Dedifferentiated amniotic fluid mesenchymal stem cell (primary cell): ENCODE data around the gene TMEM18.

ENCODE experiments used
- DNase-seq: peaks from one replicate; pipeline ENCODE4 v3.0.0-alpha.2; 2016; ENCODE audit errors: extremely low spot score

TMEM18 gene

GRCh38 chr2:634636-635388 is 42.4 kb downstream of the TMEM18 start:
- no peak for DNase-seq

GRCh38 chr2:634041-634440 is 43.2 kb downstream of the TMEM18 start:
- no peak for DNase-seq

GRCh38 chr2:633371-633770 is 43.8 kb downstream of the TMEM18 start:
- no peak for DNase-seq

- no peak for DNase-seq
Measured at GRCh38 chr2:632471-632870, 44.7 kb downstream of the TMEM18 start.

- no peak for DNase-seq
Measured at GRCh38 chr2:631741-632140, 45.5 kb downstream of the TMEM18 start.

- no peak for DNase-seq
Measured at GRCh38 chr2:630451-631320, 46.5 kb downstream of the TMEM18 start.

GRCh38 chr2:629961-630360 is 47.2 kb downstream of the TMEM18 start:
- no peak for DNase-seq

GRCh38 chr2:628651-629050 is 48.6 kb downstream of the TMEM18 start:
- no peak for DNase-seq

GRCh38 chr2:627926-628560 is 49.2 kb downstream of the TMEM18 start:
- no peak for DNase-seq

- no peak for DNase-seq
Measured at GRCh38 chr2:627340-627709, 49.9 kb downstream of the TMEM18 start.

GRCh38 chr2:626491-627339 is 50.5 kb downstream of the TMEM18 start:
- DNase-seq = no peak

- no peak for DNase-seq
Measured at GRCh38 chr2:625415-626333, 51.5 kb downstream of the TMEM18 start.

GRCh38 chr2:624551-625347 is 52.5 kb downstream of the TMEM18 start:
- DNase-seq = no peak

- DNase-seq = no peak
Measured at GRCh38 chr2:624096-624495, 53.1 kb downstream of the TMEM18 start.

GRCh38 chr2:623130-623922 is 53.9 kb downstream of the TMEM18 start:
- no peak for DNase-seq

GRCh38 chr2:622357-622756 is 54.8 kb downstream of the TMEM18 start:
- no peak for DNase-seq

GRCh38 chr2:621303-622099 is 55.7 kb downstream of the TMEM18 start:
- DNase-seq = no peak
